ENCODE measurements around the gene XPO1. TPM values are rescaled to one million over a fixed set of nuclear protein-coding genes. Genes with fewer than 3 reads are reported as not detected.

Gene XPO1
- total RNA-seq, 1 experiment from 2014 or later = 189 TPM

GRCh38 chr2:61530749-61531148 lies 7.4 kb downstream of the XPO1 start:
- no peak for TF ChIP-seq SIN3A (IDR thresholded peaks at IDR 0.05; ENCODE audit: borderline replicate concordance, insufficient read depth, low read depth, low read length)
- no peak for TF ChIP-seq POLR2AphosphoS5 (IDR thresholded peaks at IDR 0.05; ENCODE audit: low read depth, low read length)
- no peak for TF ChIP-seq CTCF (IDR thresholded peaks at IDR 0.05)
- TF ChIP-seq, protein P1, sequence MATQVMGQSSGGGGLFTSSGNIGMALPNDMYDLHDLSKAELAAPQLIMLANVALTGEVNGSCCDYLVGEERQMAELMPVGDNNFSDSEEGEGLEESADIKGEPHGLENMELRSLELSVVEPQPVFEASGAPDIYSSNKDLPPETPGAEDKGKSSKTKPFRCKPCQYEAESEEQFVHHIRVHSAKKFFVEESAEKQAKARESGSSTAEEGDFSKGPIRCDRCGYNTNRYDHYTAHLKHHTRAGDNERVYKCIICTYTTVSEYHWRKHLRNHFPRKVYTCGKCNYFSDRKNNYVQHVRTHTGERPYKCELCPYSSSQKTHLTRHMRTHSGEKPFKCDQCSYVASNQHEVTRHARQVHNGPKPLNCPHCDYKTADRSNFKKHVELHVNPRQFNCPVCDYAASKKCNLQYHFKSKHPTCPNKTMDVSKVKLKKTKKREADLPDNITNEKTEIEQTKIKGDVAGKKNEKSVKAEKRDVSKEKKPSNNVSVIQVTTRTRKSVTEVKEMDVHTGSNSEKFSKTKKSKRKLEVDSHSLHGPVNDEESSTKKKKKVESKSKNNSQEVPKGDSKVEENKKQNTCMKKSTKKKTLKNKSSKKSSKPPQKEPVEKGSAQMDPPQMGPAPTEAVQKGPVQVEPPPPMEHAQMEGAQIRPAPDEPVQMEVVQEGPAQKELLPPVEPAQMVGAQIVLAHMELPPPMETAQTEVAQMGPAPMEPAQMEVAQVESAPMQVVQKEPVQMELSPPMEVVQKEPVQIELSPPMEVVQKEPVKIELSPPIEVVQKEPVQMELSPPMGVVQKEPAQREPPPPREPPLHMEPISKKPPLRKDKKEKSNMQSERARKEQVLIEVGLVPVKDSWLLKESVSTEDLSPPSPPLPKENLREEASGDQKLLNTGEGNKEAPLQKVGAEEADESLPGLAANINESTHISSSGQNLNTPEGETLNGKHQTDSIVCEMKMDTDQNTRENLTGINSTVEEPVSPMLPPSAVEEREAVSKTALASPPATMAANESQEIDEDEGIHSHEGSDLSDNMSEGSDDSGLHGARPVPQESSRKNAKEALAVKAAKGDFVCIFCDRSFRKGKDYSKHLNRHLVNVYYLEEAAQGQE (IDR thresholded peaks at IDR 0.05; ENCODE audit: insufficient read depth in 1 of 2, low read depth in 2 of 2, low read length in 1 of 2) = no peak
- TF ChIP-seq TCF7L2 (IDR thresholded peaks at IDR 0.05; ENCODE audit: low read depth, low read length) = no peak
- DNase-seq (ENCODE audit: low read depth, low spot score) (no peak), ATAC-seq (no peak)
- H3K27me3 ChIP-seq (ENCODE audit: control insufficient read depth, insufficient read depth, low read length) = no peaks in the 10 kb centered on the region
- POLR2A ChIA-PET = interaction anchor here (0.6 kb wide), 2 partner anchors 11 to 619 kb away, joined by 3 to 4 read pairs; no protein-coding TSS in a partner anchor
- CTCF ChIA-PET = no interaction called here
- intact Hi-C loops (cut with micrococcal nuclease; ENCODE audit: unreplicated experiment) (loop anchor here (10.0 kb wide), 1 partner anchor 264 kb away; no protein-coding TSS in a partner anchor), in situ Hi-C loops (cut with HindIII; ENCODE audit: low pct_unique_long_range_greater_than_20kb, low sequenced_read_pairs) (no loop called here)
- no peak overlapping the region for H3K4me3 ChIP-seq (ENCODE audit: low read depth in 2 of 2, low read length in 2 of 2)
- H3K9me3 ChIP-seq (ENCODE audit: control insufficient read depth, insufficient read depth, low read depth, low read length) = no peaks in the 10 kb centered on the region
- peaks cover 40% of the 10 kb centered on the region for H3K4me1 ChIP-seq (ENCODE audit: control insufficient read depth, insufficient read depth, low read length)
- BruUV-seq (replicated peaks) = no TSS peak
- no peak overlapping the region for H3K27ac ChIP-seq (ENCODE audit: low read length)
- peaks cover 24% of the 10 kb centered on the region; the same call in 1 of the 2 replicates for H3K36me3 ChIP-seq (ENCODE audit: control insufficient read depth, insufficient read depth, low read length)

GRCh38 chr2:61529944-61530735 lies 8.0 kb downstream of the XPO1 start:
- intact Hi-C loops (cut with micrococcal nuclease; ENCODE audit: unreplicated experiment) (loop anchor here (10.0 kb wide), 1 partner anchor 265 kb away; no protein-coding TSS in a partner anchor), in situ Hi-C loops (cut with HindIII; ENCODE audit: low pct_unique_long_range_greater_than_20kb, low sequenced_read_pairs) (no loop called here)
- Histone ChIP-seq H3K9me3 (ENCODE audit: control insufficient read depth, insufficient read depth, low read depth, low read length) (no peaks in the 10 kb centered on the region), H3K36me3 (ENCODE audit: control insufficient read depth, insufficient read depth, low read length) (peaks cover 29% of the 10 kb centered on the region), H3K27me3 (ENCODE audit: control insufficient read depth, insufficient read depth, low read length) (no peaks in the 10 kb centered on the region), H3K4me3 (ENCODE audit: low read depth in 2 of 2, low read length in 2 of 2) (no peak overlapping the region), H3K4me1 (ENCODE audit: control insufficient read depth, insufficient read depth, low read length) (peaks cover 37% of the 10 kb centered on the region), H3K27ac (ENCODE audit: low read length) (no peak overlapping the region)
- POLR2A ChIA-PET = interaction anchor here (0.6 kb wide), 1 partner anchor 620 kb away, joined by 3 read pairs; no protein-coding TSS in a partner anchor
- TF ChIP-seq TCF7L2 (IDR thresholded peaks at IDR 0.05; ENCODE audit: low read depth, low read length) (no peak), POLR2AphosphoS5 (IDR thresholded peaks at IDR 0.05; ENCODE audit: low read depth, low read length) (no peak), CTCF (IDR thresholded peaks at IDR 0.05) (no peak), SIN3A (IDR thresholded peaks at IDR 0.05; ENCODE audit: borderline replicate concordance, insufficient read depth, low read depth, low read length) (no peak)
- TF ChIP-seq, protein P1 (IDR thresholded peaks at IDR 0.05; ENCODE audit: insufficient read depth in 1 of 2, low read depth in 2 of 2, low read length in 1 of 2) = no peak
- CTCF ChIA-PET = no interaction called here
- ATAC-seq (no peak), DNase-seq (ENCODE audit: low read depth, low spot score) (no peak)
- TSS peak; percentile 8 for BruUV-seq (replicated peaks)
